ENCODE data around the gene POR. TPM values are rescaled to one million over a fixed set of nuclear protein-coding genes. Genes with fewer than 3 reads are reported as not detected.
"Not testable (repeated sequence)": the region's sequence is repeated elsewhere in the genome, so short reads cannot be mapped to it uniquely, and the experiment has no call there.

Gene POR
- total and polyA plus RNA-seq, 11 donors, result 38.3 to 202 (median 80.0) TPM

GRCh38 chr7:75872073-75872782, 42.7 kb upstream of the POR start:
- Histone ChIP-seq H3K36me3 (no peaks in the 10 kb centered on the region), H3K9me3 (no peaks in the 10 kb centered on the region), H3K27ac (peak overlapping the region in 11 of 12 donors; percentile 35 to 71 (median 63)), H3K27me3 (no peaks in the 10 kb centered on the region), H3K4me1 (peaks cover 0 to 37% (median 10%) of the 10 kb centered on the region in 12 donors), H3K4me3 (no peak overlapping the region)
- intact Hi-C loops (cut with DNase I), result loop anchor here in 3 of 10 donors (2.0 to 10.0 kb wide), 4 partner anchors 35 to 143 kb away; partner anchors contain the start of gene TMEM120A (in 2 of the 3)
- WGBS, 4 donors, result 36 to 54% (median 52%) methylated on average over 13 of the region's 13 CpGs
- ATAC-seq (peak; percentile 37 to 78 (median 74)), DNase-seq (peak in 1 of 5 donors; percentile 55)
- TF ChIP-seq CTCF (IDR thresholded peaks at IDR 0.05) (no peak), POLR2A (IDR thresholded peaks at IDR 0.05) (no peak)

DNA sequence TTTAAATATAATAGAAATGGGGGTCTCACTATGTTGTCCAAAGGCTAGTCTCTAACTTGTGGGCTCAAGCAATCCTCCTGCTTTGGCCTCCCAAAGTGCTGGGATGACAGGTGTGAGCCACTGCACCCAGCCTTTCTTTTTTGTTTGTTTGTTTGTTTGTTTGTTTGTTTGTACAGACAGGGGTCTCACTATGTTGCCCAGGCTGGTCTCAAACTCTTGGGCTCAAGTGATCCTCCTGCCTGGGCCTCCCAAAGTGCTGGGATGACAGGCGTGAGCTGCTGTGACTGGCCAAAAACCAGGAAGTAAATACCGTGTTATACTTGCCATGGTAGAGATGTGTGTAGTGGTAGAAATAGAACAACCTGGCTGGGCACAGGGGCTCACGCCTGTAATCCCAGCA, 40.8 kb upstream of the POR start:
- not testable (repeated sequence) for H3K36me3 ChIP-seq, H3K27me3 ChIP-seq, H3K9me3 ChIP-seq, H3K27ac ChIP-seq, DNase-seq, ATAC-seq, H3K4me3 ChIP-seq
- peaks cover 0 to 48% (median 16%) of the 10 kb centered on the region in 12 donors for H3K4me1 ChIP-seq
- WGBS, 4 donors, result 87 to 95% (median 89%) methylated on average over 3 of the region's 3 CpGs
- intact Hi-C loops (cut with DNase I), result loop anchor here in 2 of 10 donors (10.0 kb wide), 2 partner anchors 91 to 121 kb away; partner anchors contain the start of gene TMEM120A (in 2 of the 2)

DNA sequence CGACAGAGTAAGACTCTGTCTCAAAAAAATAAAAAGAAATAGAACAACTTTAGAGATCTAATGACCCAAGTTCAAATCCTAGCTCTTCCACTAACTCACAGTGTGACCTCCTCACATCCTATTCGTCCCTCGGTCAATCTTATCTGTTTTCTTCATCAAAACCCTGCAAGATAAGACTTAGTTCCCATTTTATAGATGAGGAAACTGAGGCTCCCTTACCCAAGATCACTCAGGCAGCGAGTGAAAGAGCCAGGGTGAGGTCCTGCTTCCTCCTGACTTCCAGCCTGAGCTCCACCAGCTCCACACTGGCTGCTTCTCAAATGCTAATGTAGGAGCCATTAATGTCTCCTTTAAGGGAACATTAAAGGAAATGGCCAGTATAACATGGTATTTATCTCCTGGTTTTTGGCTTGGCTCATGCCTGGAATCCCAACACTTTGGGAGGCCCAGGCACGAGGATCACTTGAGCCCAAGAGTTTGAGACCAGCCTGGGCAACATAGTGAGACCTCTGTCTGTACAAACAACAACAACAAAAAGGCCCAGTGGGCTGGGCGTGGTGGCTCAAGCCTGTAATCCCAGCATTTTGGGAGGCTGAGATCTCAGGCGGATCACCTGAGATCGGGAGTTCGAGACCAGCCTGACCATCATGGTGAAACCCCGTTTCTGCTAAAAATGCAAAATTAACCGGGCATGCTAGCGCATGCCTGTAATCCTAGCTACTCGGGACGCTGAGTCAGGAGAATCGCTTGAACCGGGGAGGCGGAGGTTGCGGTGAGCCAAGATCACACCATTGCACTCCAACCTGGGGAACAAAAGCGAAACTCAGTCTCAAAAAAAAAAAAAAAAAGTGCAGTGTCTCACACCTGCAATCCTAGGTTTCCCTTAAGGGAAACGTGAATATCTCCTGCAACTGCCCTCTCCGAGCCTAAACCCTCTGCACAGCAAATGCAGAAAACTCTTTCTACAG, 39.6 kb upstream of the POR start:
- no peak for TF ChIP-seq CTCF (IDR thresholded peaks at IDR 0.05)
- TF ChIP-seq POLR2A (IDR thresholded peaks at IDR 0.05), result no peak
- no peaks in the 10 kb centered on the region for H3K36me3 ChIP-seq
- no peaks in the 10 kb centered on the region for H3K27me3 ChIP-seq
- H3K27ac ChIP-seq, result peak overlapping the region in 1 of 12 donors; percentile 70
- 90 to 94% (median 92%) methylated on average over 18 to 21 of the region's 21 CpGs for WGBS, 4 donors
- H3K4me3 ChIP-seq, result no peak overlapping the region
- H3K9me3 ChIP-seq, result no peaks in the 10 kb centered on the region
- no peak for ATAC-seq
- peaks cover 0 to 59% (median 24%) of the 10 kb centered on the region in 12 donors for H3K4me1 ChIP-seq
- intact Hi-C loops (cut with DNase I), result loop anchor here in 5 of 10 donors (5.0 to 10.0 kb wide), 5 partner anchors 37 to 119 kb away; partner anchors contain the start of genes POR (in 2 of the 5) and TMEM120A (in 2 of the 5)
- no peak for DNase-seq

- WGBS, 4 donors, result 71 to 74% (median 73%) methylated on average over 11 of the region's 11 CpGs
- intact Hi-C loops (cut with DNase I), result loop anchor here in 5 of 10 donors (5.0 to 10.0 kb wide), 5 partner anchors 36 to 118 kb away; partner anchors contain the start of genes POR (in 2 of the 5) and TMEM120A (in 2 of the 5)
Observed at GRCh38 chr7:75876126-75876881, 38.7 kb upstream of the POR start.

More at GRCh38 chr7:75876126-75876881, 38.7 kb upstream of the POR start:
- Histone ChIP-seq H3K36me3 (peaks cover 0 to 9% (median 6%) of the 10 kb centered on the region in 9 donors), H3K9me3 (no peaks in the 10 kb centered on the region), H3K4me3 (no peak overlapping the region), H3K27ac (peak overlapping the region in 1 of 12 donors; percentile 70), H3K4me1 (peaks cover 0 to 62% (median 26%) of the 10 kb centered on the region in 12 donors), H3K27me3 (no peaks in the 10 kb centered on the region)
- TF ChIP-seq CTCF (IDR thresholded peaks at IDR 0.05) (no peak), POLR2A (IDR thresholded peaks at IDR 0.05) (no peak)
- no peak for DNase-seq
- ATAC-seq, result no peak

Data from heart left ventricle (tissue), 16 donors.